EL (cell line): ENCODE data around the gene HOPX.
A peak's percentile ranks its signal among the peaks of the same experiment; 100 is the strongest.
"Not testable (repeated sequence)": the region's sequence is repeated elsewhere in the genome, so short reads cannot be mapped to it uniquely, and the experiment has no call there.

ENCODE experiments used
- DNase-seq: peaks from one replicate; pipeline ENCODE4 v3.0.0-alpha.2; 2016

Gene HOPX

DNA sequence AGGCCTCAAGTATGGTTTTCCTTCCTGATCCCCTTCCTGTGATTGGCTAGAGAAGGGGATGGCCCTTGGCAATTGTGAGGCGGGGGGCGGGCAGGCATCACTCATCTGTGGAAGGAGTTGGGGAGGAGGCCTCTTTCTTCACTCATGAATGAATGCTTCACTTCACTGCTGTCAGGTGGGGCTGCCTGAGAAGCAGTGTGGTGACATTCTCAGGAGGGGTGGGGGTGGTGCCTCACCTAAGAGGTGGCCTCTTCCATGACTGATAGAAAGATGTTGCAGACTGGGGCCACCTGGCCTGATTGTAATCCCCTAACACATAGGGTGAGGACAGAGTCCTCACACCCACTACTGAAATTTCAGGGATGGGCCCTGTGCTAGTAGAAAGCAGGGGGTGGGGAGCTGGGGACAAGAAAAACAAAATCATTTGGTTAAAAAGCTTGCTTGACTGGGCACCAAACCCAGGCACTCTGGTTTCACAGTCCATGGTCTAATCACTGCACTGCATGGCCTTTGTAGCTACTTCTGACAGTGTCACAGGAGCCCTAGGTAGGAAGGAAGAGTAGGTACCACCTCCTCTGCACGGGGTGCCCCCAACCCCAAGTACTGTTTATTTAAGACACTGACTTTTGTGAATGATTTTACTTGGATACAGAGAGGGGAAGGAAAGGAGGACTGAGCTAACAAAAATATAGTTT, 5.6 kb upstream of the HOPX start:
- no peak for DNase-seq

DNA sequence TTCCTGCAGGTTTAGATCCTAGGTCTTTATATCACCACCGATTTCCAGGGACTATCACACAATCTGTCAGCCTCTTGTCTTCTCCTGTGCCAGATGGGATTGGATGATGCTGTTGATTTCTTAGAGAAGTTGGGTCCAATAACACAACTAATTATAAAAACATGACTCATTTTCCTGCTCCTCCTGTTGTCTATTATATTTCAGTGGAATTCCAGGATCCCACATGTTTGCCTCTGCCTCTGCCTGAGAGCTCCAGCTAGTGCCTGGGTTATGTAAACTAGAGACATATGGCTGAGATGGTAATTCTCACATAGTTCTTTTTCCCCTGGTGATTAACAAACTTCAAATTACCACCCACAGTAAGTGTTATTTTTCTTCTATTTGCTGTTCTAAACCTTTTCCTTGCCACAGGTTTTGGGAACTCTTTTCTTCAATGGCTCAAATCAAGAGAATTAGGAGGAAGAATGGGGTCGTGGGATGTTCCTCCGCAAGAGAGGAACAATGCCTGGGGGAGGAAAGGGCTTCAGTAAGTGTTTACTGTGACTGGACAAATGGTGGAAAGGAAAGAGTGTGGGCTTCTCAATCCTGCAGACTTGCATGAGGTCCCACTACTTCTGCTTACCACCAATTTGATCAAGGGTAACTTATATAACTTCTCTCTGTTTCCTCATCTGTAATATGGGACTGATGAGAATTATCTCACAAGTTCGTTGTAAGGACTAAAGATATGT, 3.4 kb upstream of the HOPX start:
- peak; percentile 47 for DNase-seq

DNA sequence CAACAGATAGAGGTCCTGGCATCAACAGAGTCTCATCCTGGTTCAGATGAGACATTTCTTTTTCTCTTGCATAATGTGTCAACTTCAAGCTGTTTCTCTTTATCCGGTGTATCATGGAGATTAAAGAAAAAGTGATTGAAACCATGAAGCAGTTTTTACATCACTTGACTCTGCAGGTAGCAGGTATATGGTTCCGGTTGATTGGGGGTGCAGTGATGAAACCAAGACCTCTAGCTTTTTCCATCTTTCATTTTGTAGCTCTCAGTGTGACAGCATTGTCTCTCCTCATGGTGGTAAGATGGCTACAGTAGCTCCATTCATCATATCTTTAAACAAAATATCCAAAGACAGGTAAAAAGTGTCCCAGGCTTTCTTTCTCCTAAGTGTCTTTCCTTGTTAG, 2.4 kb upstream of the HOPX start:
- no peak for DNase-seq

DNA sequence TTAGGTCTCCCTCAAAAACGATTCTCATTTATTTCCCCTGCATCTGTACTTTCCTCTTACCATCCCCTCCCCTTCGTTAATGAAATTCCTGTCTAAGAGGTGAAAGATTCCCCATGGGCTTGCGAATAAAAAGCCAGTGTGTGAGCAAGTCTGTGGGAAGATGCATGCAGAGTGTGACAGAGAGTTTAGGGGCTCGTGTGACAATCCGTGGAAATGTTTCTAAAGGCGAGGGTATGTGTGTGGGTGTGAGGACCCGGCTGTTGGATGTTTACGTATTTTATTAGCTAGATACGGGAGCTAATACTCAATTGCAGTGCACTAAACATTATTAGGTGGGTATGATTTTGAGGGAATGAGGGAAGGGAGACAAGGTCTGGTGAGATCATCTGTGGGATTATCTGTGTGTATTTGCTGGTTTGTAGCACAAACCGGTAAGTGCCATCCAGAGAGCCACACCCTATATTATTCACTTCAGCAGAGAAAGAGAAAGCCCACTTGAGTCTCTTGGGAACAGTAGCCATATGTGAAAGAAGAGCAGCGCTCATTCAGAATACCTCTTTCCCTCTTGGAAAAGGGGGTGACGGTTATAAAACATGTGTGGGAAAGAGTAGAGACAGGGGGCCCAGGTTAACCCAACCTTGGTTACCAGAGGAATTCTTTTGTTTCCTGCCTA, 893 bp upstream of the HOPX start:
- no peak for DNase-seq

DNA sequence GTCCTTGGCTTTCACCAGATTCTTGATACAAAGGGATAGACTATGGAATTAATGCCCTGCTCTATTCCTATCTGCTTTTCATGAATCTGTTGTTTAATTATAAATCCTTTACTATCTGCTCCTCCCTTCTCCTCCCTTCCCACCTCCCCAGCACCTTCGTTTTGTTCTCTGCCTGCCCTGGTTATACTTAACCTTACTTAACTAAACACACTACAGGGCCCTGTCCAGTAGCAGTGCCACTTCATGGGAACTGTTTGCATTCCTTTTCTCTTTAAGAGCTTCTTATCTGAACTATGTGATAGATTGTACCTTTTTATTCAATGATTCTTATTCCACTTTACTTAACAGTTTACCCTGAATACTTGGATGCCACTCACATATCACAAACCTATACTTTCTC, 830 bp downstream of the HOPX start:
- no peak for DNase-seq

DNA sequence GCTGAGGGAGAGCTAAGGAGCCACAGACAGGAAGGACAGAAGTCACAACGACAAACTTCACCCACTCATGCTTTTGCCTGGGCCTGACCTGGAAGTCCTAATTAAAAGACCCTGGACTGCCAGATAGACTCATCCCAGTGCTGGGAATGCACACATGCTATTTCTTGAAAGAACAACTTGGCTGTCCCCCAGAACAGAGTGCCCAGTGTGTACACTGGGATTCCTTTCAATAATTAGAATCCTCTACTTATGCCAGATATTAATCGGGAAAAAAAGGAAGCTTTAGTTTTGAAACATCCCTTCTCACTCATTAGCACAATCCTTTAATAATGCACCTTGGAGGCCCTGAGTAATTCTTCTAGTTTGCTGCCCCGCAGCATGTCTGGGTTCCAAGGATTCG, 3.4 kb downstream of the HOPX start:
- no peak for DNase-seq

DNA sequence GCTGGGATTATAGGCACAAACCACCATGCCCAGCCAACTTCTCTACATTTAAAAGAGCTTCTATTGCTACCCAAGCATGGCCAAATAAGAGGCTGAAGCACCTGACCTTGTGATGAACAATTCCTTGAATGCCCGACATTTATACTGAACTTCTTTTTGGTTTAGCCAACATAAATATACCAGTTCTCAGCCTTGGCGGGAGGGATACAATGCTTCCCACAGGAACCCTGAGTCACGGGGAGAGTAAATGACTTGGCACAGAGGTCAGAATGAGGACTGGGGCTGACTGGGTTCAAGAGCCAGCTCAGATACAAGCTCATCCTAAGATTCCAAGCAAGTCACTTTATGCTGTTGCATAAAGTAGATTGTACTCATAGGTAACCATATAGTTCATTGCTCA, 6.1 kb downstream of the HOPX start:
- no peak for DNase-seq

DNA sequence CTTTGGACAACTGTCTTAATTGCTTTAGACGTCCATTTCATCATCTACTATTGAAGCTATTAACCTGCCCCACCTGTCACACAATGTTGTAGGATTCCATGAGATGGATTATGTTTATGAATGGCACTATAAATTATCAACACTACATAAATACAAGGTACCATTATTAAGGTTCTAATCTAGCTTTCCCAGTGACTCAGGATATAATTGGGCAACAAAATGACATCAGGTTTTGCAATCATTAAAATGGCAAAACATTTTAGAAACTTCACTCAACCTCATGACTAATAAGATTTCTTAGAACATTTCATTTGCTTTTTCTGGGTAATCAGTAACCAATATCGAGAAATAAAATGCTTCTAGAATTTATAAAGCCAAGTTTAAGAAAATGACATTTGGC, 9.2 kb downstream of the HOPX start:
- no peak for DNase-seq

DNA sequence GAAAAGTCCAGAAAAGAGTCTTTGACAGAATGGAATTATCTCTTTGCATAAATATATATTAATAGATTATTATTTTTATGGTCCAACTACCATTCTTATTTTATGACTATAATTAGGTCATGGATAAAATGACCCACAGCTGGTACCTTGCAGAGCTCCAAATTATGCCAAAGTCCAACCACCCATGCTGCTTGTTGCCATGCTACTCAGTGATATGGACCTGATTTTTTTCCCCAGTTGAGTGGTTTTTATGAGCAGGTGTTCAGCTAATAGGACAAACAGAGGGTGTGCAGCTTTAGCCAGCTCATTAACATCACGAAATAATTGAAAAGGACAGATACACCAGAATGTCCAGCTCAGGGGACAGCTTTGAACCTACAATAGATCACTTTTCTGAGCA, 9.7 kb downstream of the HOPX start:
- no peak for DNase-seq

DNA sequence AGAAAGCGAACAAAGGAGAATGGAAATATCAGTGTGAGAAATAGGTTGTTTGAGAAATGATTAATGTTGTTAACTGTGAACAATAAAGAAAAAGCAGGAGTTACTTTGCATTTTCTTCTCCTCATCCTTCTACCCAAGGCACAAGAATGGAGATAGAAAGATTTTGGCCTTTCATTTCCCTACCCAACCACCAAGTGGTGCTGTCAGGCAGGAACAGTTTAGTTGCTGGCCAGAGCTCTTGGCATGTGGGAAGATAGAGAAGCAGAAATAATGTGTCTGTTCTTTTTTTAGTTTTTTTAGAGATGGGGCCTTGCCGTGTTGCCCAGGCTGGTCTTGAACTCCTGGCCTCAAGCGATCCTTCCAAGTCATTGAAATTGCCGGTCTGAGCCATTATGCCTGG, 12.8 kb downstream of the HOPX start:
- no peak for DNase-seq

DNA sequence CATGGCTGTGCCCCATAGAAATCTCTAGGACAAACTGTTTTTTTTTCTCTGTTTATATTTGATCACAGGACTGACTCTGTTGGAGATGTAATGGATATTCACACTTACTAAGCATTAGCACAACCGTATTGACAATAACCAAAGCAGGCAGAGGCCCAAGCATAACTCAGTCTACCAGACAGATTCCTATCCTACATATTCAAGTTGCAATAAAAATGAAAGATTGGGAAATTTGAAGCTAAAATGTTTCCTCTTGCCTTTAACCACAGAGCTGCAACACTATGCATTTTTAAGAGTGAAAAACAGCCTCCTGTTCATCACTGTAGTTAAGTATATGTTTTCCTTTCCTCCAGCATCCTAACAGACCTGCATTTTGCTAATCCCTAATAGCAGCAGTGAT, 13.7 kb downstream of the HOPX start:
- not testable (repeated sequence) for DNase-seq

DNA sequence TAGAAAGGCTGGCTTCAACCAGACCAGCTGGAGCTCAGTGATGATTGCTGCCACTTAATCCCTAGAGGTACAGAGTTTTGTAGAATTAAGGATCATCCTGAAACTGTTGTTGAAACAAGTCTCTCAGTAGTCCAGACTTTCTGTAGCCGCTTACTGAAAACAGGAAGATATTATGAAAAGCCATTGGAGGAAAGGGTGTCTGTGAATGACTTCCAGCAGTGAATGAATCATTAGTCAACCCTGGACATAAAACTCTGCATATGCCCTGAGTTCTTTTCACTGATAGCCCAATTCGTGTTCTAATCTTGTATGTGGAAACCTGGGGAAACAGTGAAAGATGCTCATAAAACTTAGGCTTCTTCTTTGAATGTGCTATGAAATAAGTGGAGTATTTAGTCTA, 14.8 kb downstream of the HOPX start:
- DNase-seq = no peak

DNA sequence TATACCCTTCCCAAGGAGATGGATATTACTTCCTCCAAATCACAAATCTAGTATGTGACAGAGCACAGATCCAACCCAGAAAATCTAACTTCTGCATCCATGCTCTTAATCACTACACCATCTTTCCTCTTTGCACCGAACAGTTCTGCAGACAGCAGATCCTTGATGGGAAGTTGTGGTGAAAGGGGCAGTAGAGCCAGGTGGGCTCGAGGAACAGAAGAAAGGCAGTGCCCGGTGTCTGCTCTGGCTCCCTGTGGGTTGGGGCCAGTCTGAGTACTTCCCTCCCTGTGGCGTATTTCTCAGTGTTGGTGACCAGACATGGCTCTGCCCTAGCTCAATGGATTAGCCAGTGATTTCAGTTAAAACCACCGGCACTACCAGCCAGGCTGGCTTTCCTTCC, 15.3 kb downstream of the HOPX start:
- no peak for DNase-seq

DNA sequence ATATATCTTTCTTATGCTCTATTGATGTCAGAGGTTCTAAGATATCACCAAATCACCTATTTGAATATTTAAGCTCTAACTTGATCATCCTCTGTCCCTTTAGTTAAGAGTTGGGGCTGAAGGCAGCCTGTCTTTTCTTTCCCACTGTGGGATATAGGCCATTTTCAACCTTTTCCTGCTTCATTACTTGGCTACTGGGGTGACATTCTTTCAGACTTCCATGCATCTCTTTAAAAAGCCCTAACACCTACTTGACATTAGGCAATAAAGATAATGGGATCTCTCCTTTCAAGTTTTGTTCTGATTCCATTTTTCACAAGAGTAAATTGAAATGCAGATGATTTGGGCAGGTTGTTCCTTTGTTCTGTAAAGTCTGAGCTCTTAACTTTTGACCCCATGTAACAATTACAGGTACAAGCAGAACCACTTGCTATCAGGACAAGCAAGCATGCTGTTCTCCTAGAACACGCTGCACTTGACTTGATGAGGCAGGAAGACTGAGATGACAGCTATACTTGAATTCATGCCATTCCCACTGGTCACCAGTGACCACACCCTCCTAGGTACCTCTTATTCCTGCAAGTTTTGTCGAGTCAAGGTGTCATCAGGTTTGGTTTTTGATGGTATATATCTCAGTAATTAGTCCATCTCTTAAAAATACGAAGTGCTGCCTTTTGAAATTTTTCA, 18.2 kb downstream of the HOPX start:
- DNase-seq = no peak

DNA sequence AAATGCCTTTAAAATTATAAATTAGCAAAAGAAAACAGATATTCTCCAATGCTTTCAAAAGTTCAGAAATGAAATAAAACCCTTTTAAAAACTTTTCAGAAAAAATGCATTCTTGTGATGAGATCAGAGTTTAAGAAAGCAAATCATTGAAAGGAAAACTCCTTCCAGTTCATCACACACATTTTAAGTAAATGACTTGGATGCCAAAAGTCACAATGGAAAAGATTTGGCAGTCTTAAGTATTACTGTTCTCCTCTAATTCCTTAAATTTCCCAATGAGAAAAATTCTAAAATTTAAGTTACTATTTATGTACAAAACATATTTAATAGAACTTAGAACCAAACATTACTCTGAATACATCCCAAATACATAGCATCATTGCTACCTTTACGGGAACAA, 21.1 kb downstream of the HOPX start:
- no peak for DNase-seq

DNA sequence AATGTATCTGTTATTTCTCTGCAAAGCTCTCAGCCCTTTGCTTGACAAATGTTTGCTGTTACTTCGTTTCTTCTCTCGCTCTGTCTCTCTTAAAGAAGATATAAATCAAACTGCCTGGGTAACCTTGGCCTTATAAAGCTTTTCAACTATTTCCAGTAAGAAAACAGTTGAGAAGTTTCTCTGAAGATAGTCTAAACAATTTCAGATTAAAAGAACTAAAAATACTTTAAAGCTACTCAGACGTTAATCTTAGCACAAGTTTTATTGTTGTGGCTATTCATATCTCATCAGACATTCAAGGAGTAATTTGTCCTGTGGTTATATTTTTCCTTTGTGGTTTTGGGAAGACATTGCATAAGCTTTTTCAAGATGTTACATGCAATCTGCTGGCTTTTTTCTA, 22.6 kb downstream of the HOPX start:
- DNase-seq = peak; percentile 23

DNA sequence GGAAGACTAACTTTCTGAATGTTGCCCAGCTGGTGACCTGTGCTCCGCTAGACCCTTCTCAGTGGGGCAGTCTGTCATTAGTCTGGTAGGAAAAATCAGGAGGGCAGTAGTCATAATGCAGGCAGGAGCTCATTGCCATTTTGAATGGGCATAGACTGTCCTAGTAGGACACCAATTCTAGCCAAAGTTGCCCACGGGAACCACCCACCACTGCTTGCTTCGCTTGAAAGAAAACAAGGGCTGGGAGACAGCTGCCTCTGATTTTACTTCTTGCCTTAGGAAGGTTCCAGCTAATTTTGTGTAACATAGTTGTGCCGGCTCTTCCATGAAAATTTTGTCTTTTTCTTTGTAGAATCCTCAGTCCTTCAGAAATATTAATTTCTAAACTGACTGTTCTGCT, 23.3 kb downstream of the HOPX start:
- no peak for DNase-seq

DNA sequence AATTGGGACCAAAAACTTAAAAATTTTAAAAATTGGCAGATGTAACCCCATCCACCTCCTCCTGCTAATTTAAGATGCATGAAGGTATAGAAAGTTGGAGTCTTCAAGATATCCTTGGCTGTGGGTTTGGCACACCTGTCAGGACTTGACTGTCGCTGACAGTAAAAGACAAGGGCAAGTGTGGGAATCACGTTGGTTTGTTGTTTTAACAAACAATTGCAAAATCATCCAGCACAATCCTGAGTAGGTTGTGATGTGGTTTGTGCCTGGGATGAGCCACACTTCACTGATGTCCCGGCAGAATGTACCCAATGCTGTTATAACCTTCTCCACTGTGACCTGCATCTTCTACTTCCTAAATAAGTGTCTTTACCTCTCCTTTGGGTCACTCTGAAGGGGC, 24.0 kb downstream of the HOPX start:
- no peak for DNase-seq

DNA sequence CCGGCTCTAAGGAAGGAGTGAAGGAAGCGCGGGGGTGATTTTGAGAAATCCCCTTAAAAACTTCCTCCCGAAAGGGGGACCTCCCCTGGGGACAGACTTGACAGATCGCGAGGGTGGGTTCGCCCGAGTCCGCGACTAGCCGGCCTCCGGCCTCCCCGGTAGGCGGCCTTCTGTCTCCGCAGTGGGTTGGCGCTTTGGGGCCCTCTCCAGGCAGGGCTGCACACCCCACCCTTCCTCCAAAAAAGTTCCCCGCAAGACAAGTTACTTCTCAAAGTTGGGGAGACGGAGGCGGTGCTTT, 24.8 kb downstream of the HOPX start:
- DNase-seq = peak; percentile 19

DNA sequence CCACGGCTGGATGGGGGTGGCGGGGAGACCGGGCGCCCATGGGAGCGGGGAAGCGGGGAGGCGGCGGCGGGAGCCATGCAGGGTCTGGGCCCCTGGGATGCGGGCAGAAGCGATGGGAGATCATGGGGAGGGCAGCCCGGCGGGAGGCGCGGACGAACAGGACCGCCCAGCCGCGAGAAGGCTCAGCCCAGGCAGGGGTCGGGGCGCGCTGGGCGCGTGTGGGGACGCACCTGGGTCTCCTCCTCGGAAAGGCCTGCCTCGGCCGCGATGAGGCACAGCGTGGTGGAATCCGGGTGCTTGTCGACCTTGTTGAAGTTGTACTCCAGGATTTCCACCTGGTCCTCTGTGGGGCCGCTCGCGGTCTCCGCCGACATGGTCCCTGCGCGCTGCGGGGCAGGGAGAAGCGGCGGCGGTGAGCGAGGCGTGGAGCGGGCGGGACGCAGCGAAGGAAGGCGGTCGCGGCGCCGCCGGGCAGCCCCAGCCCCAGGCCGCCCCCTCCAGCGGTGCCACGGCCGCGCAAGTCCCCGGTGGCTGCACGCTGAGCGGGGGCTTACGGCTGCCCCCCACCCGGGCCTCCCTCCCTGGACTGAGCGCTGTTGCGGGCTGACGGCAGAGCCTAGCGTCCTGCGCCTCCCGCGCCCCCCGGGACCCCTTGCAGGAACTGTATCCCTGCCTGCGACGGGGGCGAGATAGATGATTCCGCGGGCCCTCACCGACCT, 25.3 kb downstream of the HOPX start:
- DNase-seq = no peak

DNA sequence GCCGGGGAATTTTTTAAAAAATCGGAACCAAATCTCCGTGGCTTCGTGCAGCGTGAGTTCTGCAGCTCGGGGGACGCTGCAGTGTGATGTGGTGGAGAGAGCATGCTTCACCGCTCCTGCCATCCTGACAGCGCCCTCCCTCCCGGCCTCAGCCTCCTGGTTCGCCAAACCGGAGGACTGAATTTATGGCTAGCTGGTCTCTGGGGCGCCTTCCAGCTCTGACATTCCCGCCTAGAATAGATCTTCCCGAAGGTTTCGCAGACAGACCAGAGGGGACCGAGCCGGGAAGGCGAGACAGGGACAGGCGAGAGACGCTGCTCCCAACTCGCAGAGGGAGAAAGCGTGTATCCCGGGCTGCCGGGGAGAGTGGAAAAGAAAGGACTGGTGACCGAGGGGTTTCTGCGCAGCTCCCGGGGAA, 25.9 kb downstream of the HOPX start:
- DNase-seq = peak; percentile 57

DNA sequence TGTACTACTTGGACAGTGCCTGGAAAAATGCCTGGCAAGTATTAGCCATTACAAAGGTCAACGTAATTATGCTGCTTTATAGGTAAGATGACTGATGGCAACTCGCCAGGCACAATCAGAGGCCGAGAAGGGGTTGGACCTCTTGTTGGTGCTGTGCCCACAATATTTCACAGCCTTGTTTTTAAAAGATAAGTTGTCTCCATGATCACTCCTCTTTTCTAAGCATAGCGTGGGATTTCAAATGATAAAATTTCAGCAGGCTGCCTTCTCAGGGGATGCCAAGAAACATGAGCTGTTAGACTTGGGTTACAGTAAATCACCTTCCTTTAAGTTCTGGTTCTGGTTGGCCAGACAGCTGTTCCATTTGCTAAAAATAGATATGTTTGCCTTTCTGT, 26.9 kb downstream of the HOPX start:
- no peak for DNase-seq
